B cell (primary cell): ENCODE data around the gene DYNC1I1. TPM values are rescaled to one million over a fixed set of nuclear protein-coding genes. Genes with fewer than 3 reads are reported as not detected.

ENCODE experiments used
- ATAC-seq: fragments of 200-7000 bp; cut with Tn5 transposase; one replicate; pipeline ENCODE4 v1.10.0; 2021; ENCODE audit warnings: low read depth, mild to moderate bottlenecking, moderate number of reproducible peaks, moderate library complexity
- CTCF ChIA-PET: fragments of 350-600 bp; sonication (Branson Sonifier 250); formaldehyde crosslinking; loops from one replicate; lab custom pipeline; 2021; ENCODE audit warnings: antibody characterized with exemption, inconsistent platforms; lab: Charles Lee
- POLR2A ChIA-PET: fragments of 350-600 bp; sonication (Branson Sonifier 250); formaldehyde crosslinking; loops from one replicate; lab custom pipeline; 2021; ENCODE audit warnings: antibody characterized with exemption; lab: Charles Lee
- DNase-seq: peaks from one replicate; pipeline ENCODE4 v3.0.0; 2013
- H2AFZ ChIP-seq: 2 replicates; pipeline ENCODE4 v1.6.1; 2012; ENCODE audit warnings: mild to moderate bottlenecking, low read depth, low read length; ENCODE audit not compliant: insufficient read depth, poor library complexity, severe bottlenecking
- H3K27ac ChIP-seq, 2 donors: 1 replicate in 1 of 2; 2 replicates in 1 of 2; pipeline ENCODE4 v1.5.1; 2012 to 2013; ENCODE audit warnings: low read length in 2 of 2, mild to moderate bottlenecking in 2 of 2, moderate library complexity in 1 of 2
- H3K27me3 ChIP-seq, 4 experiments: fragments of 200-600 bp in 1 of 4; sonication (generic) in 1 of 4; replicated peaks in 1 of 4; 1 replicate in 2 of 4; 2 replicates in 2 of 4; pipeline versions ENCODE4 v1.6.1 to v1.7.0; 2013 to 2016; ENCODE audit warnings: low read length in 3 of 4, mild to moderate bottlenecking in 2 of 4, mixed read lengths in 1 of 4, moderate library complexity in 1 of 4; ENCODE audit not compliant: insufficient read depth in 4 of 4, control insufficient read depth in 3 of 4; ENCODE audit errors: control extremely low read depth in 1 of 4
- H3K36me3 ChIP-seq, 2 experiments: replicated peaks in 1 of 2; 1 replicate in 1 of 2; 2 replicates in 1 of 2; pipeline versions ENCODE4 v1.6.1 to v1.7.1; 2013; ENCODE audit warnings: low read length in 1 of 2; ENCODE audit not compliant: insufficient read depth in 2 of 2, control insufficient read depth in 1 of 2; ENCODE audit errors: control extremely low read depth in 1 of 2, extremely low read depth in 1 of 2
- H3K4me1 ChIP-seq, 2 donors: fragments of 200-600 bp in 1 of 2; sonication (generic) in 1 of 2; 1 replicate in 1 of 2; 2 replicates in 1 of 2; pipeline versions ENCODE4 v1.5.1 to v1.6.1; 2013 to 2017; ENCODE audit warnings: low read length in 2 of 2; ENCODE audit not compliant: control insufficient read depth in 2 of 2, insufficient read depth in 2 of 2
- H3K4me2 ChIP-seq: replicated peaks from 2 replicates; pipeline ENCODE3; 2012; ENCODE audit warnings: mild to moderate bottlenecking, low read depth, low read length; ENCODE audit not compliant: poor library complexity, severe bottlenecking
- H3K4me3 ChIP-seq, 5 experiments: fragments of 200-600 bp in 1 of 5; sonication (generic) in 1 of 5; 1 replicate in 3 of 5; 2 replicates in 2 of 5; pipeline versions ENCODE4 v1.5.1 to v1.7.0; 2011 to 2016; ENCODE audit warnings: low read length in 4 of 5, mild to moderate bottlenecking in 4 of 5, low read depth in 2 of 5, control low read depth in 1 of 5, moderate library complexity in 1 of 5; ENCODE audit not compliant: insufficient read depth in 1 of 5; ENCODE audit errors: control extremely low read depth in 1 of 5, extremely low read depth in 1 of 5
- H3K79me2 ChIP-seq: fragments of 200-600 bp; sonication (generic); one replicate; pipeline ENCODE4 v1.6.0; 2016; ENCODE audit warnings: low read length; ENCODE audit not compliant: control insufficient read depth, insufficient read depth
- H3K9ac ChIP-seq: fragments of 200-600 bp; sonication (generic); 2 replicates; pipeline ENCODE4 v1.6.1; 2017; ENCODE audit warnings: mild to moderate bottlenecking, low read length, moderate library complexity
- H3K9me3 ChIP-seq, 3 donors: one replicate each; pipeline versions ENCODE4 v1.6.1 to v1.7.1; 2013; ENCODE audit warnings: low read length in 2 of 3; ENCODE audit not compliant: control insufficient read depth in 2 of 3, insufficient read depth in 1 of 3; ENCODE audit errors: control extremely low read depth in 1 of 3
- H4K20me1 ChIP-seq: 2 replicates; pipeline ENCODE4 v1.6.0; 2012; ENCODE audit warnings: mild to moderate bottlenecking, low read length; ENCODE audit not compliant: insufficient read depth, control insufficient read depth, poor library complexity, severe bottlenecking
- H3K27ac Mint-ChIP-seq: one replicate; pipeline ENCODE4 v1.8.0; 2021; ENCODE audit warnings: mixed read lengths
- H3K27me3 Mint-ChIP-seq: one replicate; pipeline ENCODE4 v1.8.0; 2021; ENCODE audit warnings: mixed read lengths
- H3K4me1 Mint-ChIP-seq: one replicate; pipeline ENCODE4 v1.8.0; 2021; ENCODE audit warnings: mixed read lengths
- H3K4me3 Mint-ChIP-seq: one replicate; pipeline ENCODE4 v1.8.0; 2021; ENCODE audit warnings: mixed read lengths
- H3K9me3 Mint-ChIP-seq: one replicate; pipeline ENCODE4 v1.8.0; 2022; ENCODE audit warnings: mixed read lengths; ENCODE audit not compliant: insufficient read depth
- EZH2 ChIP-seq: IDR thresholded peaks from 2 replicates; pipeline ENCODE4 v1.6.1; 2012; ENCODE audit warnings: borderline replicate concordance, low read depth, mild to moderate bottlenecking, moderate library complexity, low read length; ENCODE audit not compliant: insufficient read depth, poor library complexity, severe bottlenecking
- WGBS: methylation state at CpG from one replicate; pipeline ENCODE4 v1.1.5; 2013; ENCODE audit warnings: missing lambda C conversion rate; ENCODE audit not compliant: insufficient coverage; 5-methylcytosine and 5-hydroxymethylcytosine counted together
- intact Hi-C: fragments of 100-400 bp; cut with micrococcal nuclease; formaldehyde crosslinking; loops from one replicate; pipeline ENCODE4 v1.10.0; 2022
- polyA plus RNA-seq: library from polyadenylated mRNA; depleted of rRNA; stranded (reverse); fragments of >200 nt; gene quantifications from 2 replicates; pipeline ENCODE4 v1.2.3, GENCODE V29; 2012
- total RNA-seq, 2 donors: library from RNA; stranded (reverse); fragments of 120-200 nt in 1 of 2; gene quantifications; 1 replicate in 1 of 2; 2 replicates in 1 of 2; pipeline versions ENCODE4 v1.2.3 to v1.2.4, GENCODE V29; 2013 to 2022
- TF ChIP-seq, protein P1 (sequence below): fragments of 200-600 bp; IDR thresholded peaks from one replicate; pipeline ENCODE4 v1.8.0; 2022; ENCODE audit warnings: antibody characterized with exemption, mild to moderate bottlenecking

DYNC1I1 gene
- total and polyA plus RNA-seq, 2 donors (not counting 1 experiment from before 2014, with no cell fraction given) = not detected

DNA sequence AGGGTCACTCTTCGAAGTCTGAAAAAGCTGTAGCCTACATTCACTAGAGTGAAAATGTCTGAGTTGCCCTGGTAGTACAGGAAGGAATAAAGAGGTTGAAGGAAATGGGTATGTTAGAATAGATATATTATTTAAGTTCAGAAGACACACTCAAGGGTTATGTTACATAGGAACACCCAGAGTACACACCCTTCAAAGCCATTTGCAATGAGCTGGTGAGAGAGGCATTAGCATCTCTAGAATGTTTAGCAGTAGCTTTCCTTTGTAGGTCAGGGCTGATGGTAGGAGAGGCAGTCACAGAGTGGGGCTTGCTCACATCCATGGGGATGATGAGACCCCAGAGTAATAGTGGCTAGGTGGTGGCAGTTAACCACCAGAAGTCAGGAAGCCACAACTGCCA lies 328.4 kb downstream of the DYNC1I1 start:
- no peak overlapping the region for H3K4me2 ChIP-seq
- H3K9me3 ChIP-seq = peaks cover 0 to 6% (median 0%) of the 10 kb centered on the region in 3 donors
- H2AFZ ChIP-seq = no peak overlapping the region
- H3K4me1 ChIP-seq = no peaks in the 10 kb centered on the region
- POLR2A ChIA-PET = no interaction called here
- Mint-ChIP-seq H3K4me3 (no peak overlapping the region), H3K9me3 (peaks cover 2% of the 10 kb centered on the region), H3K27me3 (peaks cover 10% of the 10 kb centered on the region), H3K27ac (no peak overlapping the region), H3K4me1 (no peaks in the 10 kb centered on the region)
- ATAC-seq = no peak
- intact Hi-C loops = no loop called here
- no peak overlapping the region for H3K9ac ChIP-seq
- no peak for DNase-seq
- H3K36me3 ChIP-seq = no peaks in the 10 kb centered on the region
- TF ChIP-seq, protein P1, sequence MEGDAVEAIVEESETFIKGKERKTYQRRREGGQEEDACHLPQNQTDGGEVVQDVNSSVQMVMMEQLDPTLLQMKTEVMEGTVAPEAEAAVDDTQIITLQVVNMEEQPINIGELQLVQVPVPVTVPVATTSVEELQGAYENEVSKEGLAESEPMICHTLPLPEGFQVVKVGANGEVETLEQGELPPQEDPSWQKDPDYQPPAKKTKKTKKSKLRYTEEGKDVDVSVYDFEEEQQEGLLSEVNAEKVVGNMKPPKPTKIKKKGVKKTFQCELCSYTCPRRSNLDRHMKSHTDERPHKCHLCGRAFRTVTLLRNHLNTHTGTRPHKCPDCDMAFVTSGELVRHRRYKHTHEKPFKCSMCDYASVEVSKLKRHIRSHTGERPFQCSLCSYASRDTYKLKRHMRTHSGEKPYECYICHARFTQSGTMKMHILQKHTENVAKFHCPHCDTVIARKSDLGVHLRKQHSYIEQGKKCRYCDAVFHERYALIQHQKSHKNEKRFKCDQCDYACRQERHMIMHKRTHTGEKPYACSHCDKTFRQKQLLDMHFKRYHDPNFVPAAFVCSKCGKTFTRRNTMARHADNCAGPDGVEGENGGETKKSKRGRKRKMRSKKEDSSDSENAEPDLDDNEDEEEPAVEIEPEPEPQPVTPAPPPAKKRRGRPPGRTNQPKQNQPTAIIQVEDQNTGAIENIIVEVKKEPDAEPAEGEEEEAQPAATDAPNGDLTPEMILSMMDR = no peak
- no peak for TF ChIP-seq EZH2
- CTCF ChIA-PET = no interaction called here
- no peaks in the 10 kb centered on the region for H3K27me3 ChIP-seq
- no peak overlapping the region for H3K27ac ChIP-seq
- no peaks in the 10 kb centered on the region for H3K79me2 ChIP-seq
- H3K4me3 ChIP-seq = no peak overlapping the region
- WGBS = 57% methylated on average over 1 of the region's 1 CpG
- H4K20me1 ChIP-seq = no peaks in the 10 kb centered on the region

DNA sequence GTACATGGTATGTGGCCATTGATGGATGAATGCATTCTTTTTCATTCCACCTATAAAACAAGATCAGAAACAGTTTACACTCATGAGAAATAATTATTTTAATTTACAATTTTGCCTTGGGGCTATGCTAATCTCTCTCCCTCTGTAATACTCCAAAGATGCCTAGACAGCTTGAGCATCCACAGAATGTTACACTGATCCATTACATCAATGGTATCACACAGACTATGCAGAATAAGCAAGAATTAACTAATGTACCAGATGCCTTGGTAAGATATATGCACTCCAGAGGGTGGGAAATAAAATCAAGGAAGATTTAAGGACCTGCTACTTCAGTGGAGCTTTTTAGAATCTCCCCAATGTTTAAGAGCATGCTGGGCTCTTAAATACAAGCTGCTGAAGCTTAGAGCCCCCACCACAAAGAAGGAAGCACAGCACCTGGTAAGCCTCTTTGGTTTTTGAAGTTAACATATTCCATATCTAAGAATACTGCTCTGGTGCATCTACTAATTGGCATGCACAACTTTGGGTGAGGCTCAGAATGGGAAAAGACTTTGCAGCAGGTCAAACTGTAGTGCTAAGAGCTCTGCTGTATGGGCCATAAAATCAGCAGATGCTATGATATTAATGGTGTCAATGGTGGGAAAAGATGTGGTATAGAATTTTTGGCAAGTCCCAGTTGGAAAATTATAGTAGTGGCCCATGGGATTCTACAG lies 329.9 kb downstream of the DYNC1I1 start:
- intact Hi-C loops = no loop called here
- H3K4me3 Mint-ChIP-seq = no peak overlapping the region
- ATAC-seq = no peak
- peaks cover 2% of the 10 kb centered on the region for H3K9me3 Mint-ChIP-seq
- ChIA-PET CTCF (no interaction called here), POLR2A (no interaction called here)
- Histone ChIP-seq H4K20me1 (no peaks in the 10 kb centered on the region), H3K9ac (no peak overlapping the region), H3K27ac (no peak overlapping the region), H3K36me3 (no peaks in the 10 kb centered on the region), H3K4me2 (no peak overlapping the region), H3K27me3 (no peaks in the 10 kb centered on the region), H2AFZ (no peak overlapping the region), H3K4me1 (no peaks in the 10 kb centered on the region), H3K9me3 (peaks cover 0 to 6% (median 0%) of the 10 kb centered on the region in 3 donors), H3K79me2 (no peaks in the 10 kb centered on the region), H3K4me3 (no peak overlapping the region)
- peaks cover 6% of the 10 kb centered on the region for H3K27me3 Mint-ChIP-seq
- H3K4me1 Mint-ChIP-seq = no peaks in the 10 kb centered on the region
- H3K27ac Mint-ChIP-seq = no peak overlapping the region
- DNase-seq = no peak
- TF ChIP-seq, protein P1 = no peak
- TF ChIP-seq EZH2 = no peak
